Tibial nerve (tissue), 3 donors: ENCODE results near the gene PIK3CA.

Source experiments
- CTCF ChIP-seq, 5 experiments: fragments of 200-600 bp in 3 of 5; fragments of 450-650 bp in 2 of 5; sonication (generic) in 3 of 5; IDR thresholded peaks; one replicate each; pipeline ENCODE4 v1.5.1; 2016 to 2019; ENCODE audit warnings: antibody characterized with exemption in 5 of 5, mild to moderate bottlenecking in 3 of 5, moderate library complexity in 2 of 5
- POLR2A ChIP-seq, 2 donors: fragments of 450-650 bp; IDR thresholded peaks; one replicate each; pipeline ENCODE4 v1.6.1; 2017; ENCODE audit warnings: antibody characterized with exemption in 2 of 2, mild to moderate bottlenecking in 2 of 2, moderate library complexity in 2 of 2

- TF ChIP-seq CTCF (IDR thresholded peaks at IDR 0.05) (no peak), POLR2A (IDR thresholded peaks at IDR 0.05) (no peak)
These were observed 20.8 kb downstream of the PIK3CA start for GRCh38 chr3:179168918-179169317.
